HEK293 (cell line): ENCODE measurements around the gene PDK2.
A peak's percentile ranks its signal among the peaks of the same experiment; 100 is the strongest.

Source experiments
- BCL11A ChIP-seq: fragments of 450-650 bp; formaldehyde crosslinking; IDR thresholded peaks from 2 replicates; pipeline ENCODE4 v1.5.1; 2016; ENCODE audit warnings: low read depth, missing biosample characterization, missing genetic modification characterization
- GLI4 ChIP-seq: fragments of 450-650 bp; formaldehyde crosslinking; IDR thresholded peaks from 2 replicates; pipeline ENCODE4 v1.5.1; 2016; ENCODE audit warnings: missing biosample characterization, missing genetic modification characterization
- HOXC10 ChIP-seq: sonication (generic); formaldehyde crosslinking; IDR thresholded peaks from 2 replicates; pipeline ENCODE4 v1.8.1; 2023; ENCODE audit warnings: mild to moderate bottlenecking, missing genetic modification reagents
- INSM2 ChIP-seq: fragments of 450-650 bp; formaldehyde crosslinking; IDR thresholded peaks from 2 replicates; pipeline ENCODE4 v1.5.1; 2016; ENCODE audit warnings: missing biosample characterization, missing genetic modification characterization
- KLF10 ChIP-seq: fragments of 450-650 bp; IDR thresholded peaks from 2 replicates; pipeline ENCODE4 v1.5.1; 2018; ENCODE audit warnings: missing biosample characterization, mild to moderate bottlenecking, missing genetic modification characterization
- OSR2 ChIP-seq: fragments of 450-650 bp; formaldehyde crosslinking; IDR thresholded peaks from 2 replicates; pipeline ENCODE4 v1.5.1; 2016; ENCODE audit warnings: missing biosample characterization, missing genetic modification characterization
- REPIN1 ChIP-seq: fragments of 450-650 bp; formaldehyde crosslinking; IDR thresholded peaks from 2 replicates; pipeline ENCODE4 v1.5.1; 2017; ENCODE audit warnings: missing biosample characterization, missing genetic modification characterization, low read depth
- TCF7L2 ChIP-seq: IDR thresholded peaks from 2 replicates; pipeline ENCODE4 v1.6.1; 2011; ENCODE audit warnings: low read depth, mild to moderate bottlenecking, inconsistent platforms, low read length, moderate library complexity, borderline replicate concordance
- ZFP69B ChIP-seq: fragments of 450-650 bp; formaldehyde crosslinking; IDR thresholded peaks from 2 replicates; pipeline ENCODE4 v1.5.1; 2016; ENCODE audit warnings: missing biosample characterization, missing genetic modification characterization
- ZIC2 ChIP-seq: fragments of 450-650 bp; formaldehyde crosslinking; IDR thresholded peaks from 2 replicates; pipeline ENCODE4 v1.5.1; 2016; ENCODE audit warnings: missing biosample characterization, missing genetic modification characterization
- ZNF140 ChIP-seq: fragments of 450-650 bp; formaldehyde crosslinking; IDR thresholded peaks from 2 replicates; pipeline ENCODE4 v1.5.1; 2016; ENCODE audit warnings: missing biosample characterization, missing genetic modification characterization
- ZNF19 ChIP-seq: fragments of 450-650 bp; formaldehyde crosslinking; IDR thresholded peaks from 2 replicates; pipeline ENCODE4; 2016; ENCODE audit warnings: missing biosample characterization, missing genetic modification characterization, low read depth
- ZNF202 ChIP-seq: fragments of 450-650 bp; formaldehyde crosslinking; IDR thresholded peaks from 2 replicates; pipeline ENCODE4 v1.5.1; 2016; ENCODE audit warnings: missing biosample characterization, missing genetic modification characterization, borderline replicate concordance
- ZNF302 ChIP-seq: fragments of 450-650 bp; formaldehyde crosslinking; IDR thresholded peaks from 2 replicates; pipeline ENCODE4 v1.5.1; 2016; ENCODE audit warnings: missing biosample characterization, missing genetic modification characterization, low read depth
- ZNF311 ChIP-seq: fragments of 450-650 bp; formaldehyde crosslinking; IDR thresholded peaks from 2 replicates; pipeline ENCODE4 v1.5.1; 2017; ENCODE audit warnings: missing biosample characterization, missing genetic modification characterization, borderline replicate concordance
- ZNF37A ChIP-seq: fragments of 450-650 bp; IDR thresholded peaks from 2 replicates; pipeline ENCODE4 v1.5.1; 2018; ENCODE audit warnings: missing biosample characterization, missing genetic modification characterization
- ZNF398 ChIP-seq: fragments of 450-650 bp; formaldehyde crosslinking; IDR thresholded peaks from 2 replicates; pipeline ENCODE4 v1.5.1; 2017; ENCODE audit warnings: missing biosample characterization, missing genetic modification characterization
- ZNF423 ChIP-seq: fragments of 450-650 bp; formaldehyde crosslinking; IDR thresholded peaks from 2 replicates; pipeline ENCODE4 v1.5.1; 2016; ENCODE audit warnings: missing biosample characterization, missing genetic modification characterization
- ZNF501 ChIP-seq: fragments of 450-650 bp; formaldehyde crosslinking; IDR thresholded peaks from 2 replicates; pipeline ENCODE4 v1.5.1; 2016; ENCODE audit warnings: missing biosample characterization, missing genetic modification characterization
- ZNF514 ChIP-seq: fragments of 450-650 bp; formaldehyde crosslinking; IDR thresholded peaks from 2 replicates; pipeline ENCODE4 v1.5.1; 2016; ENCODE audit warnings: missing biosample characterization, missing genetic modification characterization
- ZNF521 ChIP-seq: fragments of 450-650 bp; formaldehyde crosslinking; IDR thresholded peaks from 2 replicates; pipeline ENCODE4 v1.5.1; 2017; ENCODE audit warnings: missing biosample characterization, mild to moderate bottlenecking, missing genetic modification characterization
- ZNF555 ChIP-seq: fragments of 450-650 bp; formaldehyde crosslinking; conservative IDR thresholded peaks from 2 replicates; pipeline ENCODE4 v1.5.1; 2017; ENCODE audit warnings: missing biosample characterization, mild to moderate bottlenecking, missing genetic modification characterization, inconsistent platforms
- ZNF560 ChIP-seq: fragments of 450-650 bp; formaldehyde crosslinking; IDR thresholded peaks from 2 replicates; pipeline ENCODE4 v1.5.1; 2017; ENCODE audit warnings: missing biosample characterization, missing genetic modification characterization, borderline replicate concordance
- ZNF561 ChIP-seq: fragments of 450-650 bp; IDR thresholded peaks from 2 replicates; pipeline ENCODE4 v1.5.1; 2018; ENCODE audit warnings: missing biosample characterization, missing genetic modification characterization, borderline replicate concordance
- ZNF600 ChIP-seq: fragments of 450-650 bp; formaldehyde crosslinking; IDR thresholded peaks from 2 replicates; pipeline ENCODE4 v1.5.1; 2016; ENCODE audit warnings: missing biosample characterization, missing genetic modification characterization
- ZNF654 ChIP-seq: fragments of 450-650 bp; formaldehyde crosslinking; IDR thresholded peaks from 2 replicates; pipeline ENCODE4 v1.5.1; 2016; ENCODE audit warnings: low read depth, missing biosample characterization, missing genetic modification characterization
- ZNF670 ChIP-seq: fragments of 450-650 bp; formaldehyde crosslinking; IDR thresholded peaks from 2 replicates; pipeline ENCODE4 v1.5.1; 2016; ENCODE audit warnings: missing biosample characterization, missing genetic modification characterization, low read depth
- ZNF830 ChIP-seq: fragments of 450-650 bp; IDR thresholded peaks from 2 replicates; pipeline ENCODE4 v1.5.0; 2018; ENCODE audit warnings: missing biosample characterization, missing genetic modification characterization, low read depth, mild to moderate bottlenecking, moderate library complexity
- TF ChIP-seq, protein P1 (sequence below): fragments of 450-650 bp; formaldehyde crosslinking; conservative IDR thresholded peaks from 2 replicates; pipeline ENCODE4 v1.5.1; 2016; ENCODE audit warnings: low read depth, missing biosample characterization, missing genetic modification characterization
- TF ChIP-seq, protein P2 (sequence below): fragments of 450-650 bp; formaldehyde crosslinking; IDR thresholded peaks from 2 replicates; pipeline ENCODE4 v1.5.1; 2016; ENCODE audit warnings: missing biosample characterization, missing genetic modification characterization, borderline replicate concordance

The PDK2 gene

DNA sequence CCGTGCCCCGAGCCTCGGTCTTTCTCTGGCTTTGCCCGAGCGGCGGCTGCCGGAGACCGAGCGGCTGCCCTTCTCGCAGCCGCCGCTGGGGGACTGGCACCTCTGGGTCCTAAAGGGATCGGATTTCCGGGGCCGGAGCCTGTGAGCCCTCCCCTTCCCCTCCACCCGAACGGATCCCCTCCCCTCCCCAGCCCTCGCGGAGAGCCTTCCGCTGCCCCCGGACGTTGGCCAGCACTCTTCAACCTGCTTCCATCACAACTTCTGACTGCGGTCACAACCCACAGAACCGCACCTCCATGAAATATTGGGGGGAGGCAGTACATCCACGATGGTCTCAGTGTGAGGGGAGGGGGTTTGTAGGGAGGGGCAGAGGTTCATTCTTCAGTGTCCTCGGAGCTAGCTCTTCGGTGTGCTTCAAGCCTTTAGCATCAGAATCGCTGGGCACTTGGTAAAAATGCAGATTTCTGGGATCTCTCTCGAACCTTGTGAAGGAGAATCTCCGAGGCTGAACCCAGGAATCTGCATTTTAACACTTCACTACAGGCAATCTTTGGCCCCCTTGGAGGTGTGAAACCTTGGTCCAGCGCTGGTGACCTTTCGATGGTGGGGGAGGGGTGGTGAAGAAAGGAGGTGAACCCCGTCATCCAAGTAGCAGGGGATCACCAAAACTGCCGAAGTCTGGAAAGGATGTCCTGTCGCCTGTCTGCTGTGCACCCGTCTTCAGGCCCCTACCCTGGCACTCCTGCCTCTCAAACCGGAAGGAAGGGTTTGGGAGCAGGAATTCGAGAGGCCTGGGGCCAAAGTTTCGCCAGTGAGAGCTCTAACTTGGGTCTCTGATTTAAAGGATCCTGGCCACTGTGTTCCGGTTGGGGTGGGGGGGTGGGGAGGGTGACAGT, 56.1 kb downstream of the PDK2 start (continued):
- TF ChIP-seq ZNF560 (tag by site-specific recombination) (no peak), ZNF561 (tag by site-specific recombination) (no peak; the same call in 1 of the 2 replicates), GLI4 (no peak), ZNF423 (tag by site-specific recombination) (peak; percentile 40), HOXC10 (CRISPR knock-in tag) (no peak), ZNF202 (tag by site-specific recombination) (no peak), ZNF311 (tag by site-specific recombination) (no peak), INSM2 (tag by site-specific recombination) (peak; percentile 10; the same call in 1 of the 2 replicates), REPIN1 (tag by site-specific recombination) (no peak), BCL11A (tag by site-specific recombination) (peak; percentile 50), ZNF555 (tag by site-specific recombination) (no peak), KLF10 (tag by site-specific recombination) (no peak), ZNF19 (no peak), ZIC2 (tag by site-specific recombination) (no peak), ZNF830 (tag by site-specific recombination) (no peak), ZNF514 (no peak), ZNF140 (tag by site-specific recombination) (no peak), ZNF521 (no peak), ZNF37A (tag by site-specific recombination) (no peak), ZNF600 (tag by site-specific recombination) (peak; percentile 93), ZFP69B (tag by site-specific recombination) (no peak), ZNF398 (tag by site-specific recombination) (peak; percentile 94), ZNF302 (tag by site-specific recombination) (no peak), TCF7L2 (no peak), ZNF501 (tag by site-specific recombination) (peak; percentile 72; the same call in 1 of the 2 replicates), ZNF654 (tag by site-specific recombination) (no peak), ZNF670 (tag by site-specific recombination) (no peak), OSR2 (0 out of 2 replicates have a peak, but pooled peaks have one; percentile 8)
- TF ChIP-seq, protein P1, sequence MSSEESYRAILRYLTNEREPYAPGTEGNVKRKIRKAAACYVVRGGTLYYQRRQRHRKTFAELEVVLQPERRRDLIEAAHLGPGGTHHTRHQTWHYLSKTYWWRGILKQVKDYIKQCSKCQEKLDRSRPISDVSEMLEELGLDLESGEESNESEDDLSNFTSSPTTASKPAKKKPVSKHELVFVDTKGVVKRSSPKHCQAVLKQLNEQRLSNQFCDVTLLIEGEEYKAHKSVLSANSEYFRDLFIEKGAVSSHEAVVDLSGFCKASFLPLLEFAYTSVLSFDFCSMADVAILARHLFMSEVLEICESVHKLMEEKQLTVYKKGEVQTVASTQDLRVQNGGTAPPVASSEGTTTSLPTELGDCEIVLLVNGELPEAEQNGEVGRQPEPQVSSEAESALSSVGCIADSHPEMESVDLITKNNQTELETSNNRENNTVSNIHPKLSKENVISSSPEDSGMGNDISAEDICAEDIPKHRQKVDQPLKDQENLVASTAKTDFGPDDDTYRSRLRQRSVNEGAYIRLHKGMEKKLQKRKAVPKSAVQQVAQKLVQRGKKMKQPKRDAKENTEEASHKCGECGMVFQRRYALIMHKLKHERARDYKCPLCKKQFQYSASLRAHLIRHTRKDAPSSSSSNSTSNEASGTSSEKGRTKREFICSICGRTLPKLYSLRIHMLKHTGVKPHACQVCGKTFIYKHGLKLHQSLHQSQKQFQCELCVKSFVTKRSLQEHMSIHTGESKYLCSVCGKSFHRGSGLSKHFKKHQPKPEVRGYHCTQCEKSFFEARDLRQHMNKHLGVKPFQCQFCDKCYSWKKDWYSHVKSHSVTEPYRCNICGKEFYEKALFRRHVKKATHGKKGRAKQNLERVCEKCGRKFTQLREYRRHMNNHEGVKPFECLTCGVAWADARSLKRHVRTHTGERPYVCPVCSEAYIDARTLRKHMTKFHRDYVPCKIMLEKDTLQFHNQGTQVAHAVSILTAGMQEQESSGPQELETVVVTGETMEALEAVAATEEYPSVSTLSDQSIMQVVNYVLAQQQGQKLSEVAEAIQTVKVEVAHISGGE, result peak; percentile 97
- TF ChIP-seq, protein P2, sequence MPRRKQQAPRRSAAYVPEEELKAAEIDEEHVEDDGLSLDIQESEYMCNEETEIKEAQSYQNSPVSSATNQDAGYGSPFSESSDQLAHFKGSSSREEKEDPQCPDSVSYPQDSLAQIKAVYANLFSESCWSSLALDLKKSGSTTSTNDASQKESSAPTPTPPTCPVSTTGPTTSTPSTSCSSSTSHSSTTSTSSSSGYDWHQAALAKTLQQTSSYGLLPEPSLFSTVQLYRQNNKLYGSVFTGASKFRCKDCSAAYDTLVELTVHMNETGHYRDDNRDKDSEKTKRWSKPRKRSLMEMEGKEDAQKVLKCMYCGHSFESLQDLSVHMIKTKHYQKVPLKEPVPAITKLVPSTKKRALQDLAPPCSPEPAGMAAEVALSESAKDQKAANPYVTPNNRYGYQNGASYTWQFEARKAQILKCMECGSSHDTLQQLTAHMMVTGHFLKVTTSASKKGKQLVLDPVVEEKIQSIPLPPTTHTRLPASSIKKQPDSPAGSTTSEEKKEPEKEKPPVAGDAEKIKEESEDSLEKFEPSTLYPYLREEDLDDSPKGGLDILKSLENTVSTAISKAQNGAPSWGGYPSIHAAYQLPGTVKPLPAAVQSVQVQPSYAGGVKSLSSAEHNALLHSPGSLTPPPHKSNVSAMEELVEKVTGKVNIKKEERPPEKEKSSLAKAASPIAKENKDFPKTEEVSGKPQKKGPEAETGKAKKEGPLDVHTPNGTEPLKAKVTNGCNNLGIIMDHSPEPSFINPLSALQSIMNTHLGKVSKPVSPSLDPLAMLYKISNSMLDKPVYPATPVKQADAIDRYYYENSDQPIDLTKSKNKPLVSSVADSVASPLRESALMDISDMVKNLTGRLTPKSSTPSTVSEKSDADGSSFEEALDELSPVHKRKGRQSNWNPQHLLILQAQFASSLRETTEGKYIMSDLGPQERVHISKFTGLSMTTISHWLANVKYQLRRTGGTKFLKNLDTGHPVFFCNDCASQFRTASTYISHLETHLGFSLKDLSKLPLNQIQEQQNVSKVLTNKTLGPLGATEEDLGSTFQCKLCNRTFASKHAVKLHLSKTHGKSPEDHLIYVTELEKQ, result no peak
